Testis (tissue), 2 donors: ENCODE measurements around the gene CDY2A.
"Not testable (repeated sequence)": the region's sequence is repeated elsewhere in the genome, so short reads cannot be mapped to it uniquely, and the experiment has no call there.

Experiments
- POLR2A ChIP-seq: fragments of 450-650 bp; IDR thresholded peaks from one replicate; pipeline ENCODE4 v1.6.1; 2017; ENCODE audit warnings: antibody characterized with exemption, mild to moderate bottlenecking, moderate library complexity
- TF ChIP-seq, protein P1 (sequence below), 3 experiments: fragments of 450-650 bp in 2 of 3; fragments of 200-600 bp in 1 of 3; sonication (generic) in 1 of 3; IDR thresholded peaks; one replicate each; pipeline ENCODE4 v1.5.1; 2016 to 2019; ENCODE audit warnings: antibody characterized with exemption in 3 of 3, mild to moderate bottlenecking in 2 of 3, moderate library complexity in 1 of 3

DNA sequence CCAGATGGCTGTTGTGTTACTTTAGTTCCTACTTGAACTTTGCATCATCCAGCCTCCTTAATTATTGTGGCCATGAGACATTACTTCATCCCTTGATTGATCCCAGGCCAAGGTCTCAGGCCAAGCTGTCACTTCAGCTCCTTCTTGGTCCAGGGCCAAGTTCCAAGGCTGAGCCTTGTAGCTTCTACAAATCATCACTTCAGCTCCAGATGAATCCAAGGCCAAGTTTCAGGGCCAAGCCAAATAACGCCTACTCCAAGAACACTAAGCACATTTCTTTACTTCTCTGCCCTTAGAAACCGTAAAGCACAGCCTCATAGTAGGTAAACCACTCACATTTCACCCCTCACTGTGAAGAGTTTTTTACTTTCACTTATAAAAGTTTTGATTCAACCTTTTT, 1.7 kb upstream of the CDY2A start:
- TF ChIP-seq, protein P1, sequence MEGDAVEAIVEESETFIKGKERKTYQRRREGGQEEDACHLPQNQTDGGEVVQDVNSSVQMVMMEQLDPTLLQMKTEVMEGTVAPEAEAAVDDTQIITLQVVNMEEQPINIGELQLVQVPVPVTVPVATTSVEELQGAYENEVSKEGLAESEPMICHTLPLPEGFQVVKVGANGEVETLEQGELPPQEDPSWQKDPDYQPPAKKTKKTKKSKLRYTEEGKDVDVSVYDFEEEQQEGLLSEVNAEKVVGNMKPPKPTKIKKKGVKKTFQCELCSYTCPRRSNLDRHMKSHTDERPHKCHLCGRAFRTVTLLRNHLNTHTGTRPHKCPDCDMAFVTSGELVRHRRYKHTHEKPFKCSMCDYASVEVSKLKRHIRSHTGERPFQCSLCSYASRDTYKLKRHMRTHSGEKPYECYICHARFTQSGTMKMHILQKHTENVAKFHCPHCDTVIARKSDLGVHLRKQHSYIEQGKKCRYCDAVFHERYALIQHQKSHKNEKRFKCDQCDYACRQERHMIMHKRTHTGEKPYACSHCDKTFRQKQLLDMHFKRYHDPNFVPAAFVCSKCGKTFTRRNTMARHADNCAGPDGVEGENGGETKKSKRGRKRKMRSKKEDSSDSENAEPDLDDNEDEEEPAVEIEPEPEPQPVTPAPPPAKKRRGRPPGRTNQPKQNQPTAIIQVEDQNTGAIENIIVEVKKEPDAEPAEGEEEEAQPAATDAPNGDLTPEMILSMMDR (IDR thresholded peaks at IDR 0.05): not testable (repeated sequence)
- not testable (repeated sequence) for TF ChIP-seq POLR2A
